Thoracic aorta (tissue), 2 donors: Measurements from ENCODE around the gene TPSD1. TPM values are rescaled to one million over a fixed set of nuclear protein-coding genes. Genes with fewer than 3 reads are reported as not detected.

Source experiments
- ATAC-seq: fragments of 150-250 bp; one replicate; pipeline ENCODE4 v1.8.0; 2017; ENCODE audit warnings: low read depth; ENCODE audit not compliant: insufficient number of reproducible peaks, low FRiP score
- DNase-seq: peaks from one replicate; pipeline ENCODE4 v3.0.0-alpha.2; 2020; ENCODE audit warnings: low spot score
- H3K27ac ChIP-seq, 2 donors: fragments of 200-600 bp; sonication (generic); 1 replicate in 1 of 2; 2 replicates in 1 of 2; pipeline ENCODE4 v1.5.1; 2016; ENCODE audit warnings: mild to moderate bottlenecking in 2 of 2, moderate library complexity in 2 of 2
- H3K27me3 ChIP-seq: fragments of 200-600 bp; sonication (generic); replicated peaks from 2 replicates; pipeline ENCODE4 v1.6.0; 2016; ENCODE audit warnings: mild to moderate bottlenecking; ENCODE audit not compliant: insufficient read depth
- H3K36me3 ChIP-seq: fragments of 200-600 bp; sonication (generic); one replicate; pipeline ENCODE4 v1.5.1; 2016
- H3K4me1 ChIP-seq, 2 donors: fragments of 200-600 bp; sonication (generic); 1 replicate in 1 of 2; 2 replicates in 1 of 2; pipeline versions ENCODE4 v1.5.1 to v1.6.0; 2016; ENCODE audit warnings: low read depth in 2 of 2, mild to moderate bottlenecking in 1 of 2; ENCODE audit not compliant: control insufficient read depth in 1 of 2
- H3K4me3 ChIP-seq: fragments of 200-600 bp; sonication (generic); 2 replicates; pipeline ENCODE4 v1.5.1; 2016; ENCODE audit warnings: mild to moderate bottlenecking
- H3K9me3 ChIP-seq: fragments of 200-600 bp; sonication (generic); 2 replicates; pipeline ENCODE4 v1.5.1; 2016
- CTCF ChIP-seq: fragments of 200-600 bp; sonication (generic); IDR thresholded peaks from one replicate; pipeline ENCODE4 v1.5.1; 2019; ENCODE audit warnings: antibody characterized with exemption
- total RNA-seq, 2 donors: library from RNA; depleted of rRNA; stranded (reverse); fragments of >200 nt; gene quantifications; one replicate each; pipeline versions ENCODE4 v1.1.0 to v1.2.3, GENCODE V29; 2016

Gene TPSD1
- total RNA-seq, 2 donors from 2014 or later = 3.1 TPM; not detected in 1

- no peaks in the 10 kb centered on the region for H3K27me3 ChIP-seq
- no peaks in the 10 kb centered on the region for H3K9me3 ChIP-seq
- DNase-seq = no peak
- no peak for ATAC-seq
- TF ChIP-seq CTCF = no peak
- no peak overlapping the region for H3K4me3 ChIP-seq
- H3K36me3 ChIP-seq = no peaks in the 10 kb centered on the region
- no peak overlapping the region for H3K27ac ChIP-seq
- H3K4me1 ChIP-seq = peaks cover 0 to 4% of the 10 kb centered on the region in 2 donors
Measured at GRCh38 chr16:1273816-1274215, 17.9 kb downstream of the TPSD1 start.

GRCh38 chr16:1274767-1275166 is 18.9 kb downstream of the TPSD1 start:
- peaks cover 0 to 4% of the 10 kb centered on the region in 2 donors for H3K4me1 ChIP-seq
- H3K36me3 ChIP-seq = no peaks in the 10 kb centered on the region
- no peak for ATAC-seq
- H3K27ac ChIP-seq = no peak overlapping the region
- H3K9me3 ChIP-seq = no peaks in the 10 kb centered on the region
- no peaks in the 10 kb centered on the region for H3K27me3 ChIP-seq
- H3K4me3 ChIP-seq = no peak overlapping the region
- no peak for DNase-seq
- TF ChIP-seq CTCF = no peak

DNA sequence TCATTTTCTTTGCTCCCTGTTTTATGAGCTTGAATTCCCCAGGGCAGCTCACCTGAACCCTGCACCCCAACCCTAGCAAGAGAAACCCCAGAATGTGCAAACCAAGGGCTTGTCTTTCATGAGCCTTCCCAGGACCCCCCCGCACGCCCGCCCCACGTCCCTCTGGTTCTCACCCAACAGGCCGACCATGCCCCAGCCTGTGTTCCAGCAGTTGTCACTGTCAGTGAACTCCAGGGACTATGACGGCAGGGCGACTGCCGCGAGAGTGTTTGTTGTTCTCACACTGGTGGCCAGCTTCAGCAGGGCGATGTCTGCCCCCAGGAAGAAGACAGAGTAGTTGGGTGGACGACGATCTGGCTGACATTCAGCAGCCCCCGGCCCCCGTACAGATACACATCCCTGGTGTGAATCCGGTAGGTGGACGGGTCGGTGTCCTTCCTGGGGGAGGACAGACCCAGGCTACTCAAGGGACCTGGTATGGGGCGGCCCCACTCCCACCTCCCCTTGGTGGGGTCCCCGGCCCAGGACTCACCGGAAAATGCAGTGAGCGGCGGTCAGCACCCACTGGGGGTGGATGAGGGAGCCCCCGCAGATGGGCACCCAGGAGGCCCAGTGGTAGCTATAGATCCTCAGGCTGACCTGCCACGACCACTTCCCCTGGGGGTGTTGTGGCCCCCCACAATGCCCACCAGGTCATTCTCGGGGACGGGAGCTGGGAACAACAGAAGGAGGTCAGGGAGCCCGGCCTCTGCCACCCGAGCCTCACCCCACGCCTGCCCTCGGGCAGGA is 20.1 kb downstream of the TPSD1 start:
- H3K27ac ChIP-seq = no peak overlapping the region
- H3K27me3 ChIP-seq = no peaks in the 10 kb centered on the region
- no peak for TF ChIP-seq CTCF
- ATAC-seq = no peak
- no peaks in the 10 kb centered on the region for H3K36me3 ChIP-seq
- H3K4me3 ChIP-seq = no peak overlapping the region
- H3K4me1 ChIP-seq = peaks cover 0 to 4% of the 10 kb centered on the region in 2 donors
- H3K9me3 ChIP-seq = no peaks in the 10 kb centered on the region
- DNase-seq = no peak

DNA sequence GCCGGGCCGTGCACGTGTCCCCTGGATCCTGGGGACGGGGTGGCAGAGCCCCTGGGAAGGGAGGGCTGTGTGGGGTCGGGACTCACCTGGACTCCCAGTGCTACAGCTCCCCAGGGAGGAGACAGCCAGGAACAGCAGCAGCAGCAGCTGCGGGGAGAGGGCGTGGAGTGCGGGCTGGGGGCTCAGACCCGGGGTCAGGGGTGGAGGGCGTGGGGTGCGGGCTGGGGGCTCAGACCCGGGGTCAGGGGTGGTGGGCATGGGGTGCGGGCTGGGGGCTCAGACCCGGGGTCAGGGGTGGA is 20.7 kb downstream of the TPSD1 start:
- ATAC-seq (no peak), DNase-seq (no peak)
- Histone ChIP-seq H3K27ac (no peak overlapping the region), H3K9me3 (no peaks in the 10 kb centered on the region), H3K27me3 (no peaks in the 10 kb centered on the region), H3K4me3 (no peak overlapping the region), H3K36me3 (no peaks in the 10 kb centered on the region), H3K4me1 (peaks cover 0 to 4% of the 10 kb centered on the region in 2 donors)
- no peak for TF ChIP-seq CTCF

DNA sequence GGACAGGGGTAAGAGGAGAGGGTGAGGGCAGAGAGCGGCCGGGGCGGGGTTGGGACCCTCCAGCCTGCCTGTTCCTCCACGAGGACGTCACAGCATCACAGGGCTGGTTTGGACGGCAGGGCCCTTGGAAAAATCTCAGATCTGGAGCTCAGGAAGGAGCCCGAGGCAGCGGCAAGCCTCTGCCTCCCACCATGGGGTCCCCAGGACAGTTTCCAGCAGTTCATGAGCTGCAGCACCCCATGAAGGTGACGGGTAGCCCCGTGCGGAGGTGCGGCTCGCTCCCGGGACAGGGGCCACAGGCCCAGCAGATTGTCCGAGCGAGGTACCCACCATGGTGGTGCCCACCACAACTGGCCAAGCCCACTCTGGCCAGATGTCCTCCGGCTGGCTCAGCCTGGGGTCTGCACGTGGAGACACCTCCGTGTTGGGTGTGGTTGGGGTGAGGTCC is 21.3 kb downstream of the TPSD1 start:
- Histone ChIP-seq H3K9me3 (no peaks in the 10 kb centered on the region), H3K36me3 (no peaks in the 10 kb centered on the region), H3K27ac (no peak overlapping the region), H3K27me3 (no peaks in the 10 kb centered on the region), H3K4me3 (no peak overlapping the region), H3K4me1 (no peaks in the 10 kb centered on the region)
- ATAC-seq (no peak), DNase-seq (no peak)
- TF ChIP-seq CTCF = no peak
